Measurements from ENCODE around the gene AP3B1.

GRCh38 chr5:78056053-78056452 lies 238.4 kb downstream of the AP3B1 start:
- TF ChIP-seq, protein P1, sequence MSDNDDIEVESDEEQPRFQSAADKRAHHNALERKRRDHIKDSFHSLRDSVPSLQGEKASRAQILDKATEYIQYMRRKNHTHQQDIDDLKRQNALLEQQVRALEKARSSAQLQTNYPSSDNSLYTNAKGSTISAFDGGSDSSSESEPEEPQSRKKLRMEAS (IDR thresholded peaks at IDR 0.05), result no peak
- TF ChIP-seq CHD1 (IDR thresholded peaks at IDR 0.05; ENCODE audit: low read depth, low read length) (no peak), RFX5 (IDR thresholded peaks at IDR 0.05; ENCODE audit: borderline replicate concordance, low read depth, low read length) (no peak), EZH2 (IDR thresholded peaks at IDR 0.05; ENCODE audit: low read depth, low read length, severe bottlenecking) (no peak), POLR2A (IDR thresholded peaks at IDR 0.05; ENCODE audit: control extremely low read depth in 1 of 2, low read depth in 2 of 2, low read length in 2 of 2) (no peak), GABPA (IDR thresholded peaks at IDR 0.05; ENCODE audit: borderline replicate concordance, insufficient read depth, low read length) (no peak), YY1 (IDR thresholded peaks at IDR 0.05; ENCODE audit: low read depth, low read length) (no peak), E2F6 (IDR thresholded peaks at IDR 0.05) (no peak), EGR1 (IDR thresholded peaks at IDR 0.05; ENCODE audit: borderline replicate concordance, low read depth, low read length) (no peak), SP1 (IDR thresholded peaks at IDR 0.05; ENCODE audit: low read depth, low read length) (no peak), GTF2F1 (IDR thresholded peaks at IDR 0.05; ENCODE audit: borderline replicate concordance, low read depth, low read length) (no peak), BACH1 (IDR thresholded peaks at IDR 0.05; ENCODE audit: low read length) (no peak), POLR2AphosphoS5 (IDR thresholded peaks at IDR 0.05; ENCODE audit: low read depth, low read length) (no peak)
- TF ChIP-seq, protein P2, sequence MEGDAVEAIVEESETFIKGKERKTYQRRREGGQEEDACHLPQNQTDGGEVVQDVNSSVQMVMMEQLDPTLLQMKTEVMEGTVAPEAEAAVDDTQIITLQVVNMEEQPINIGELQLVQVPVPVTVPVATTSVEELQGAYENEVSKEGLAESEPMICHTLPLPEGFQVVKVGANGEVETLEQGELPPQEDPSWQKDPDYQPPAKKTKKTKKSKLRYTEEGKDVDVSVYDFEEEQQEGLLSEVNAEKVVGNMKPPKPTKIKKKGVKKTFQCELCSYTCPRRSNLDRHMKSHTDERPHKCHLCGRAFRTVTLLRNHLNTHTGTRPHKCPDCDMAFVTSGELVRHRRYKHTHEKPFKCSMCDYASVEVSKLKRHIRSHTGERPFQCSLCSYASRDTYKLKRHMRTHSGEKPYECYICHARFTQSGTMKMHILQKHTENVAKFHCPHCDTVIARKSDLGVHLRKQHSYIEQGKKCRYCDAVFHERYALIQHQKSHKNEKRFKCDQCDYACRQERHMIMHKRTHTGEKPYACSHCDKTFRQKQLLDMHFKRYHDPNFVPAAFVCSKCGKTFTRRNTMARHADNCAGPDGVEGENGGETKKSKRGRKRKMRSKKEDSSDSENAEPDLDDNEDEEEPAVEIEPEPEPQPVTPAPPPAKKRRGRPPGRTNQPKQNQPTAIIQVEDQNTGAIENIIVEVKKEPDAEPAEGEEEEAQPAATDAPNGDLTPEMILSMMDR (IDR thresholded peaks at IDR 0.05; ENCODE audit: control extremely low read depth in 1 of 3, insufficient read depth in 1 of 3, low read depth in 1 of 3, low read length in 3 of 3), result no peak

Data from H1 (cell line).